ENCODE data around the gene RABGGTA.
A peak's percentile ranks its signal among the peaks of the same experiment; 100 is the strongest.

RABGGTA gene

GRCh38 chr14:24297190-24297964, 26.0 kb upstream of the RABGGTA start:
- Mint-ChIP-seq H3K27me3 (no peaks in the 10 kb centered on the region), H3K4me1 (ENCODE audit: low read depth in 2 of 2) (peaks cover 33 to 48% of the 10 kb centered on the region in 2 donors), H3K9me3 (no peaks in the 10 kb centered on the region), H3K36me3 (ENCODE audit: insufficient read depth) (peaks cover 41% of the 10 kb centered on the region), H3K4me3 (no peak overlapping the region), H3K27ac (peak overlapping the region in 1 of 2 donors; percentile 92)
- ATAC-seq (replicated peaks): no peak
- DNase-seq: no peak

- Mint-ChIP-seq H3K4me1 (ENCODE audit: low read depth in 2 of 2) (peaks cover 31 to 43% of the 10 kb centered on the region in 2 donors), H3K4me3 (peak overlapping the region in 1 of 2 donors; percentile 5), H3K36me3 (ENCODE audit: insufficient read depth) (peaks cover 46% of the 10 kb centered on the region), H3K27ac (peak overlapping the region; percentile 86 to 92), H3K9me3 (no peaks in the 10 kb centered on the region), H3K27me3 (no peaks in the 10 kb centered on the region)
- peak; percentile 65 for ATAC-seq (replicated peaks)
- DNase-seq: peak; percentile 62 to 69 (median 68)
Measured at GRCh38 chr14:24296341-24297157, 25.2 kb upstream of the RABGGTA start.

- peaks cover 11 to 19% of the 10 kb centered on the region in 2 donors for H3K4me1 Mint-ChIP-seq (ENCODE audit: low read depth in 2 of 2)
- no peak for DNase-seq
- H3K27ac Mint-ChIP-seq: no peak overlapping the region
- H3K4me3 Mint-ChIP-seq: no peak overlapping the region
- peaks cover 37% of the 10 kb centered on the region for H3K36me3 Mint-ChIP-seq (ENCODE audit: insufficient read depth)
- H3K27me3 Mint-ChIP-seq: no peaks in the 10 kb centered on the region
- ATAC-seq (replicated peaks): no peak
- no peaks in the 10 kb centered on the region for H3K9me3 Mint-ChIP-seq
Measured at GRCh38 chr14:24293525-24293924, 22.1 kb upstream of the RABGGTA start.

- DNase-seq (no peak), ATAC-seq (replicated peaks) (no peak)
- Mint-ChIP-seq H3K36me3 (ENCODE audit: insufficient read depth) (peaks cover 35% of the 10 kb centered on the region), H3K27me3 (no peaks in the 10 kb centered on the region), H3K4me1 (ENCODE audit: low read depth in 2 of 2) (peaks cover 6 to 13% of the 10 kb centered on the region in 2 donors), H3K4me3 (no peak overlapping the region), H3K27ac (peak overlapping the region in 1 of 2 donors; percentile 35), H3K9me3 (no peaks in the 10 kb centered on the region)
Measured at GRCh38 chr14:24292118-24292807, 20.9 kb upstream of the RABGGTA start.

- Mint-ChIP-seq H3K27me3 (no peaks in the 10 kb centered on the region), H3K27ac (peak overlapping the region in 1 of 2 donors; percentile 35), H3K4me1 (ENCODE audit: low read depth in 2 of 2) (peaks cover 2 to 7% of the 10 kb centered on the region in 2 donors), H3K4me3 (no peak overlapping the region), H3K9me3 (no peaks in the 10 kb centered on the region), H3K36me3 (ENCODE audit: insufficient read depth) (peaks cover 31% of the 10 kb centered on the region)
- no peak for ATAC-seq (replicated peaks)
- DNase-seq: no peak
Measured at GRCh38 chr14:24291446-24292117, 20.2 kb upstream of the RABGGTA start.

- Mint-ChIP-seq H3K27ac (peak overlapping the region in 1 of 2 donors; percentile 79), H3K9me3 (no peaks in the 10 kb centered on the region), H3K4me3 (no peak overlapping the region), H3K36me3 (ENCODE audit: insufficient read depth) (peaks cover 26% of the 10 kb centered on the region), H3K4me1 (ENCODE audit: low read depth in 2 of 2) (no peaks in the 10 kb centered on the region), H3K27me3 (no peaks in the 10 kb centered on the region)
- DNase-seq: no peak
- ATAC-seq (replicated peaks): no peak
Measured at GRCh38 chr14:24290746-24291145, 19.3 kb upstream of the RABGGTA start.

- ATAC-seq (replicated peaks): peak; percentile 12
- Mint-ChIP-seq H3K4me3 (no peak overlapping the region), H3K4me1 (ENCODE audit: low read depth in 2 of 2) (no peaks in the 10 kb centered on the region), H3K27ac (peak overlapping the region in 1 of 2 donors; percentile 57), H3K27me3 (no peaks in the 10 kb centered on the region), H3K36me3 (ENCODE audit: insufficient read depth) (peaks cover 20% of the 10 kb centered on the region), H3K9me3 (no peaks in the 10 kb centered on the region)
- no peak for DNase-seq
Measured at GRCh38 chr14:24289649-24290280, 18.4 kb upstream of the RABGGTA start.

- Mint-ChIP-seq H3K27me3 (no peaks in the 10 kb centered on the region), H3K4me1 (ENCODE audit: low read depth in 2 of 2) (no peaks in the 10 kb centered on the region), H3K27ac (peak overlapping the region in 1 of 2 donors; percentile 36), H3K4me3 (no peak overlapping the region), H3K9me3 (no peaks in the 10 kb centered on the region), H3K36me3 (ENCODE audit: insufficient read depth) (peaks cover 6% of the 10 kb centered on the region)
- ATAC-seq (replicated peaks): no peak
- DNase-seq: no peak
Measured at GRCh38 chr14:24286996-24287395, 15.6 kb upstream of the RABGGTA start.

- DNase-seq: no peak
- ATAC-seq (replicated peaks): no peak
- no peaks in the 10 kb centered on the region for H3K27me3 Mint-ChIP-seq
- H3K9me3 Mint-ChIP-seq: no peaks in the 10 kb centered on the region
- H3K27ac Mint-ChIP-seq: peak overlapping the region in 1 of 2 donors; percentile 46
- no peak overlapping the region for H3K4me3 Mint-ChIP-seq
- H3K4me1 Mint-ChIP-seq (ENCODE audit: low read depth in 2 of 2): peaks cover 0 to 4% of the 10 kb centered on the region in 2 donors
- H3K36me3 Mint-ChIP-seq (ENCODE audit: insufficient read depth): peaks cover 4% of the 10 kb centered on the region
Measured at GRCh38 chr14:24285351-24285750, 14.0 kb upstream of the RABGGTA start.

- DNase-seq (no peak), ATAC-seq (replicated peaks) (no peak)
- no peaks in the 10 kb centered on the region for H3K27me3 Mint-ChIP-seq
- no peaks in the 10 kb centered on the region for H3K9me3 Mint-ChIP-seq
- peaks cover 2% of the 10 kb centered on the region for H3K36me3 Mint-ChIP-seq (ENCODE audit: insufficient read depth)
- H3K4me1 Mint-ChIP-seq (ENCODE audit: low read depth in 2 of 2): peaks cover 3 to 8% of the 10 kb centered on the region in 2 donors
- H3K4me3 Mint-ChIP-seq: no peak overlapping the region
- H3K27ac Mint-ChIP-seq: peak overlapping the region; percentile 31 to 46
Measured at GRCh38 chr14:24284501-24285035, 13.2 kb upstream of the RABGGTA start.

GRCh38 chr14:24283796-24284460, 12.5 kb upstream of the RABGGTA start:
- ATAC-seq (replicated peaks) (no peak), DNase-seq (no peak)
- no peaks in the 10 kb centered on the region for H3K9me3 Mint-ChIP-seq
- peaks cover 8 to 13% of the 10 kb centered on the region in 2 donors for H3K4me1 Mint-ChIP-seq (ENCODE audit: low read depth in 2 of 2)
- H3K27ac Mint-ChIP-seq: peak overlapping the region in 1 of 2 donors; percentile 31
- no peaks in the 10 kb centered on the region for H3K27me3 Mint-ChIP-seq
- H3K36me3 Mint-ChIP-seq (ENCODE audit: insufficient read depth): peaks cover 2% of the 10 kb centered on the region
- H3K4me3 Mint-ChIP-seq: no peak overlapping the region

GRCh38 chr14:24282736-24283135, 11.3 kb upstream of the RABGGTA start:
- ATAC-seq (replicated peaks): no peak
- Mint-ChIP-seq H3K4me3 (no peak overlapping the region), H3K36me3 (ENCODE audit: insufficient read depth) (peaks cover 2% of the 10 kb centered on the region), H3K9me3 (no peaks in the 10 kb centered on the region), H3K4me1 (ENCODE audit: low read depth in 2 of 2) (peaks cover 13 to 15% of the 10 kb centered on the region in 2 donors), H3K27me3 (no peaks in the 10 kb centered on the region), H3K27ac (no peak overlapping the region)
- DNase-seq: no peak

Data from effector memory CD8-positive, alpha-beta T cell (primary cell).